GM04504 (cell line): ENCODE measurements around the gene CCNL1.
A peak's percentile ranks its signal among the peaks of the same experiment; 100 is the strongest.

ENCODE experiments used
- DNase-seq: peaks from one replicate; pipeline ENCODE4 v3.0.0-alpha.2; 2012; ENCODE audit warnings: low read depth

The CCNL1 gene

GRCh38 chr3:157122832-157123427 is 37.0 kb downstream of the CCNL1 start:
- DNase-seq, result no peak

GRCh38 chr3:157122116-157122515 is 37.8 kb downstream of the CCNL1 start:
- DNase-seq, result peak; percentile 46

- no peak for DNase-seq
Observed at GRCh38 chr3:157121522-157121921, 38.4 kb downstream of the CCNL1 start.

- DNase-seq, result no peak
Observed at GRCh38 chr3:157120071-157120892, 39.7 kb downstream of the CCNL1 start.

- no peak for DNase-seq
Observed at GRCh38 chr3:157119369-157119951, 40.5 kb downstream of the CCNL1 start.

- no peak for DNase-seq
Observed at GRCh38 chr3:157117875-157118654, 41.9 kb downstream of the CCNL1 start.

- DNase-seq, result no peak
Observed at GRCh38 chr3:157117206-157117605, 42.7 kb downstream of the CCNL1 start.

- no peak for DNase-seq
Observed at GRCh38 chr3:157116017-157116416, 43.9 kb downstream of the CCNL1 start.

- DNase-seq, result no peak
Observed at GRCh38 chr3:157115069-157116006, 44.6 kb downstream of the CCNL1 start.

GRCh38 chr3:157113832-157114505 is 46.0 kb downstream of the CCNL1 start:
- no peak for DNase-seq

- no peak for DNase-seq
Observed at GRCh38 chr3:157112536-157112935, 47.4 kb downstream of the CCNL1 start.

GRCh38 chr3:157111518-157111917 is 48.4 kb downstream of the CCNL1 start:
- no peak for DNase-seq

GRCh38 chr3:157110761-157111278 is 49.1 kb downstream of the CCNL1 start:
- DNase-seq, result no peak

- no peak for DNase-seq
Observed at GRCh38 chr3:157109267-157110141, 50.4 kb downstream of the CCNL1 start.

- no peak for DNase-seq
Observed at GRCh38 chr3:157107644-157108133, 52.3 kb downstream of the CCNL1 start.

- no peak for DNase-seq
Observed at GRCh38 chr3:157107037-157107436, 52.9 kb downstream of the CCNL1 start.

- no peak for DNase-seq
Observed at GRCh38 chr3:157104928-157105652, 54.9 kb downstream of the CCNL1 start.

- no peak for DNase-seq
Observed at GRCh38 chr3:157104521-157104920, 55.4 kb downstream of the CCNL1 start.

GRCh38 chr3:157103860-157104259 is 56.1 kb downstream of the CCNL1 start:
- no peak for DNase-seq
